Dermis microvascular lymphatic vessel endothelial cell (primary cell): ENCODE results near the gene COMT. TPM values are rescaled to one million over a fixed set of nuclear protein-coding genes. Genes with fewer than 3 reads are reported as not detected.

Experiments
- DNase-seq, 2 donors: peaks; one replicate each; pipeline versions ENCODE4 v3.0.0 to v3.0.0-alpha.2; 2010; ENCODE audit warnings: low read depth in 2 of 2
- total RNA-seq: library from RNA; depleted of rRNA; stranded (reverse); fragments of >200 nt; gene quantifications from 2 replicates; pipeline ENCODE4 v1.2.1, GENCODE V29; 2014

Gene COMT
- total RNA-seq, 1 donor from 2014 or later, result 253 TPM

DNA sequence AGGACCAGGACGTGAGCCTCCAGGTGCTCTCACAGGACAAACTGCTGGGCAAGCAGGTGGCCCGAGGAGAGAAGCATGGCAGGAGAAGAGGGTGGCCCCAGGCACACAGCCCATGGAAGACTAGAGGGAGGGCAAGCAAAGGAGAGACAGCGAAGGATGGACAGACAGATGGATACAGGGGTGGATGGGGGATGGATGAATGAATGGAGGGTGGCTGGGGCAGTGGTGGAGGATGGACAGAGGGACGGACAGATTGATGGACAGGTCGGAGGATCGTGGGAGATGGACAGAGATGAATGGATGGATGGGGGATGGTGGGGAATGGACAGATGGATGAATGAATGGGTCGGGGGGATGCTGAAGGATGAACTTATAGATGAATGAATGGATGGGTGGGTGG, 52.4 kb downstream of the COMT start:
- no peak for DNase-seq

DNA sequence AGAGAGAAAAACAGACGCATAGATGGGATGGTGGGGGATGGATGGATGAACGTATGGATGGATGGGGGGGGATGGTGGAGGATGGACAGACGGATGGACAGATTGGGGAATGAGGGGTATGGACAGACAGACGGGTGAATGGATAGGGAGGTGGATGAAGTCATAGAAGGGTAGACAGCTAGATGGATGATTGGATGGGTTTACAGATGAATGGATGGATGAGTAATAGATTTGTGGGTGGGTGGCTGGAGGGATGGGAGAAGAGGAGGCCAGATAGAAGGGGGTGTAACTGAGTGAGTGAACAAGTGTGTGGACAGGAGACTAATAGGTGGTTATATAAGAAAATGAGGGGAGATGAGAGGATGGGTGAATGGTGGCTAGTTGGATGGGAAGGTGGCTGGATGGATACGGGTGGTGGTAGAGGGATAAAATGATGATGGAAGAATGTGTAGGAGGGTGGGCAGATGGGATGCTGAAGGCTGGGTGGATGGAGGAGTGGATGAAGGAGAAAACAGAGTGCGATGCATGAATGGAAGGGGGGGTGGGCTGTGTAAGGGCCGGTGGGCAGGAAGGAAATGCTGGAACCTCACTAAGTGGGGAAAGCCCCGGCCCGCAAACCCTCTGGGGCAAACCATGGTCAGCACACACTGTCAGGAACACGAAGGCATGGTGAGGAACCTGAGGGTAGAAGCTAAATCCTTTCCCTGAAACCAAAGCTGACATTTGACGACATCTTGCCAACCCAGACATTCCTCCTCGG, 53.5 kb downstream of the COMT start:
- no peak for DNase-seq

DNA sequence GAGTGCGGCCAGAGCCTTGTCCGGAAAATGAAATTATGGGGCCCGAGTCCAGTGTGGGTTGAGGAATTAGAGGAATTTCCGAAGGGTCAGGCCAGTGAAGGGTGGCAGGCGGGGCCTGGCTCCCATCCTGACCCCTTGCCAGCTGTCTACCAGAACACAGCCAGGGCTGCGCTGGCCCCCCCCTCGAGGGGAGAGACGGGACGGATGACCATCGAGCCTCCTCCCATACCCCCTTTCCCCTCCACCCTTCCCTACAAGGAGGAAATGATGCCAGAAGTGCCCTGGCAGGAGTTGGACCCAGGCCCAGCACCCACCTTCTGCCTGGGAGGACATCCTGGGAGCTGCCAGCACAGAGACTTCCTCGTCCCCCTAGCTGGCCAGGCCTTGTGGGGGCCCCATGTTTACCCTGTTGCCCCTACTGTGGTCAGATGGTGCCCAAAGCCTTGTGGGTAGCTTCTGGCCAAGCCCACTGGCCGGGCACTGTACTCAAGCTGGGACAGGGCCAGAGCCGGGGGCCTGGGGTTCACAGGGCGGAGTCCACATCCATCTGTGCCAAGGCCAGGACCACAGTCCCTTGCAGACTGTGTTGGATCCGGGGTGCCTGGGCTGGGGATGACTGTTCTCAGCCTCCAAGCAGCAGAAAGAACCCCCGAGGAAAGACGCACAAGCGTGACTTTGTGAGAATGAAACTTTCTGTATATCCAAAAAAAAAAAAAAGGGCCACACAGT, 54.2 kb downstream of the COMT start:
- no peak for DNase-seq

DNA sequence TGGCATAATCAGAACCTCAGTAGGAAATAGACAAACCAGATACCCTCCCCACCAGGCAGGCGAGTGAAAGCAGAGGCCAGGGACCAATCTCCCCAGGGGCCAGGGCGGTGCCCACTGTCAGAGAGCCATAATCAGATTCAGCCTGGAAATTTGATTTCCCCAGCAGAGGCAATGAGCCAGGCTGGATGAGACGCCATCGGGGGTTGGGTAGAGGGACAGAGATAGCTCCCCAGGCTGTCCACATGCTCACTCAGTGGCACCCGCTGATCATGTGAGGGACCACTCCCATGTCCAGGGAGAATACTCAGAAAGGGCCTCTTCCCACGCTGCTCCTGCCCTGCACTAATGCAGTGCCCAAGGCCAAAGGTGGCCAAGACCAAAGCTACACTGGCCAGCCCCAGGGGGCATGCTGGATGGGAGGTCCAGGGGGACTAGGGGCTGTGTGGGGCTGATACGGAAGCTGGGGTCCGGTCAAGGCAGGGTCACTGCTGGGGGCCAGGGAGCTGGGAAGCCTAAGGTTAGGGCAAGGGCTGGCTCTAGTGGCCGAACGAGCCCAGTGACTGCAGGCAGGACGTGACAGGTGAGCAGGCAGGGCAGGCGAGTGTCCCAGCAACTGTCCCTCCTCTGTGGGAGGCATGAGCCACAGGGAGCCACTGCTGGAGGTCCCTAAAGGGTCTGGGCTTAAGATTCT, 55.3 kb downstream of the COMT start:
- no peak for DNase-seq

- no peak for DNase-seq
Observed at GRCh38 chr22:19997561-19998231, 56.1 kb downstream of the COMT start.

DNA sequence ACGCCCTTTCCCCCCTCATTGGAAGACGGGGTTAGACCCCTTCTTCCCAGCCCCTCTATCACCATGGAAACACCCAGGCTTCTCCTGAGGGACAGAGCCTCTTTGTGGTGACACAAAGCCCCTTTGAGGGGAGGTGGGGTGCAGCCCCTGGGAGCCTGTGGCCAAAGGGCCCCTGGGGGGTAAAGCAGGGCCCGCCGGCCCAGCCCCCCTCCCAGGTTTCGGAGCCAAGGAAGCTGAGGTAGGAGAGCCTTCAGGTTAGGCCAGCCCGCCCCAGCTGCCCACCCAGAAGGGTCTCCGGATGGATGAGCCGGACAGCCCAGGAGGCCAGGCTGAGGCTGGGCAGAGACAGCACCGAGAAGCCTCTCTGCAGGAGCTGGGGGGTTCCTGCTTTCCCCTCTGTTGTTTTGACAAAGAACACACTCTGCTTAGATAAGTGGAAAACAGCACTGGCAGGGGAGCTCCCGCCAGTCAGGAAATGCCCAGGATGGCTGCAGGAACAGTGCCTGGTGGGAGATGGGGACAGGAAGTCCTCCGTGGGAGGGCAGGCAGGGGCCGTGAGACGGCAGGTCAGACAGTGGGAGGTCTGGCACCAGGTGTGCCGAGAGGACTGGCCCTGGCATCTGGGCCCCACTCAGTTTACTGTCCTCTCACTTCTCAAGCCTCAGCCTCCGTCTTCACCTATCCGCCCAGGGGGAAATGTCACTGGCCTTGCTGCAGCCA, 56.8 kb downstream of the COMT start:
- DNase-seq, result peak in 1 of 2 donors; percentile 58

GRCh38 chr22:19998991-19999820, 57.6 kb downstream of the COMT start:
- no peak for DNase-seq

DNA sequence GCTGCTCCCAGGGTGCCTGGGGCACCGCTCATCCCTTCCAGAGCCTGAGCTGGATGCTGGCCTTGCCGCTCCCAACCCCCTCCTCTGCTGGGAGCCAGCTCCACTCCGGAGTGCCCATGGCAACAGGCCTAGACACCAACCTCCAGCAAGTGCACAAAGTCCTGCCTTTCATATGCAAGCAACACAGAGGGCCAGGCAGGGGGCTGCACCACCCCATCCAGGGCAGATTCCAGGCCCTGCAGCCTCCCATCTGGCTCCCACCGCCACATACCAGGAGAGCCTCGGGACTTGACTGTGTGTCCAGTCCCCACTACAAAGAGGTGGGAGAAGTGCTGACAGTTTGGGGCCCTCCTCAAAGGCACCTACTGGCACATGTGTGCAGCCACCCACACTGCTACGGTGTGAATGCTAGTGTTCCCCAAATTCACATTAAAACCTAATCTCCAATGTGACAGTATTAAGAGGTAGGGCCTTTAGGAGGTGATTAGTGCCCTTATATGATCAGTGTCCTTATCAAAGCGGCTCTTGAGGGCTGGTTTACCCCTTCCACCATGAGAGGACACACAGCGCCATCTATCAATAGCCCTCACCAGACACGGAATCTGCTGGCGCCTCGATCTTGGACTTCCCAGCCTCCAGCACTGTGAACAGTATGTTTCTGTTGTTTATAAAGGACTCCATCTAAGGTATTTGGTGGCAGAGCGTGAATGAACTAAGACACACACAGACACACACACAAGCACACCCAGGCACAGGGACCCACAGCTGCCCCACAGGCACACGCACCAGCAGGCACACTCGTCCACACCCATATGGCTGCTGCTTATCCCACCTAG, 58.9 kb downstream of the COMT start:
- DNase-seq, result peak in 1 of 2 donors; percentile 44

DNA sequence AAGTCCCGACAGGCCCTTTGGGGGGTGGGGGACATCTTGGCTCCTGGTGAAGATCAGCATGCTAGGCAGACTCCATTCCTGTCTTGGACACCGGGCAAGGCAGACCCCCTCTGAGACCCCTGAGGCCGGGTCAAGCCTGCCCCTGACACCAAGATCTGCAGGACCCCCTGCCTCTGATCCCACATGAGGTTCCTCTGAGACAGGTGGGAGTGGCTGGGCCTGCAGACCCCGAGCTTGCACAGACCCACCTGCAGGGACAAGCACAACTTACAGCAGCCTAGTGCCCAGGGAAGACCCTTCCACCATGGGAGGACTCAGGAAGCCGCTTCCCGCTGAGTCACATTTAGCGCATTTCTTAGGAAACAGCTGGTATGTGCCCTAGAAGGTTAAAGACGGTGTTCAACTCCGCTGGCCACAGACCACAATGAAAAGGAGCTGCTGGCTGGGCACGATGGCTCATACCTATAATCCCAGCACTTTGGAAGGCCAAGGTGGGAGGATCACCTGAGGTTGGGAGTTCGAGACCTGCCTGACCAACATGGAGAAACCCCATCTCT, 59.6 kb downstream of the COMT start:
- peak in 1 of 2 donors; percentile 95 for DNase-seq

GRCh38 chr22:20002128-20002527, 60.6 kb downstream of the COMT start:
- DNase-seq, result no peak

GRCh38 chr22:20002636-20003035, 61.1 kb downstream of the COMT start:
- DNase-seq, result peak in 1 of 2 donors; percentile 41

GRCh38 chr22:20003304-20003703, 61.7 kb downstream of the COMT start:
- no peak for DNase-seq

DNA sequence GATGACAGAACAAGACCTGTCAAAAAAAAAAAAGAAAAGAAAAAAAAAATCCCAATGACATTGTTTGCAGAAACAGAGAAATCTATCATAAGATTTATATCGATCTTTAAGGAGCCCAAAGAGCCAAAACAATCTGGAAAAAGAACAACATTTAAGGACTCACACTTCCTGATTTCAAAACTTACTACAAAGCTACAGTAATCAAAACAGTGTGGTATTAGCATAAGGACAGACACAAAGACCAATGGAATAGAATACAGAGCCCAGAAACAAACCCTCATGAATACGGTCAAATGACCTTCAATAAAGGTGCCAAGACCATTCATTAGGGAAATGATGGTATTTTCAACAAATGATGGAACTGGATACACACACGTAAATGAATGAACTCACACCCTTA, 62.9 kb downstream of the COMT start:
- no peak for DNase-seq

DNA sequence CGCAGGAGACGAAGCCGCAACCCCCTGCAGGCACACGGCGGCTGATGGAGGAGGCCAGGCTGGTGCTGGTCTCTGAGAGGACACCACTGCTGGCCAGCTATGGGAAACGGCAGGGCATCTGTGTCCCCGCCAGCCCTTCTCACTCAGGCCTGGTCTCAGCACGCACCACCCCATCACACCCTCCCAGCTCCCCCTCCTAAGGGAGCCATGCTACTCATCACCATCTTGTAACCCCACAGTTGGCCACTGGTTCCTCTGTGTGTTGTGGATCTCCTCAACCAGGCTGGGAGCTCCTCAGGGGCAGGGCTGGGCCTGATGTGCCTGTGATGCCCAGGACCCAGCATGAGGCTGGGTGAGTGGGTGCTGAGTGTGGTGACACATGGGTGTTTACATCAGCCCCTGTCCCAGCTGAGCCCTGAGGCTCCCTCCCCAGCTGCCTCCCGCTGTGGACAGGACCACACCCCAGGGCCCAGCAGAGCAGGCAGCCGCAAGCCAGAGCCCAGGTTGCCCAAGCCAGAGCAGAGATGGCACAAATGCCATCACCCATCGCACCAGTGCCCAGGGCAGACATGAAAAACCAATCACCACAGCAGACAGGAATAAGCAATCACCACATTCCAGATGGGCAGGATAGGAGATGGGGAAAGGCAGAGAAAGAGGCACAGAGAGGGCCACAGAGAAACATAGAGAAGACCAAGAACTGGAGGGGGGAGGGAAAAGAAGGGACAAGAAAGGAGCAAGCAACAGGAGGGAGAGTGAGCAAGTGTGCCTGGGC, 66.8 kb downstream of the COMT start:
- no peak for DNase-seq

DNA sequence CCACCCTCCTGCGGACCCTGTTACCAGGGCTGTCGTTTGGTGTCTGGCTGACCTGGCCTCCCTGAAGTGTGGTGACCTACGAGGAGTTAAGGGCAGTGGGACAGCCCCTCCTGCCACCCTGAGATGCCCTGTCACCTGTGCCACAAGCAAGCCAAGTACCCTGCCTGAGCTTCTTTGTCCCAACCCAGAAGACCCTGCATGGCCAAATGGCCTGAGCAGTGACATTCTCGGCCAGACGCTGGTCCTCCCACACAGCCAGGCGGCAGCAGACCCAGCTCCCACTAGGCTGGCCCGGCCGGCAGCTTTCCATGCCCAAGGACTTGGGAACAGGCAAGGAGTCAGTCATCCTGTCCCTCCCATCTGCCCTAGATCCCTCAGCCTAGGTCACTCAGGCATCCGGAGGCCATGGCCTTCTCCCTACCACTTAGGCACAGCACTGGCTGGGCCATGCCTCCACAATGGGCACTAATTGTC, 67.5 kb downstream of the COMT start:
- no peak for DNase-seq

DNA sequence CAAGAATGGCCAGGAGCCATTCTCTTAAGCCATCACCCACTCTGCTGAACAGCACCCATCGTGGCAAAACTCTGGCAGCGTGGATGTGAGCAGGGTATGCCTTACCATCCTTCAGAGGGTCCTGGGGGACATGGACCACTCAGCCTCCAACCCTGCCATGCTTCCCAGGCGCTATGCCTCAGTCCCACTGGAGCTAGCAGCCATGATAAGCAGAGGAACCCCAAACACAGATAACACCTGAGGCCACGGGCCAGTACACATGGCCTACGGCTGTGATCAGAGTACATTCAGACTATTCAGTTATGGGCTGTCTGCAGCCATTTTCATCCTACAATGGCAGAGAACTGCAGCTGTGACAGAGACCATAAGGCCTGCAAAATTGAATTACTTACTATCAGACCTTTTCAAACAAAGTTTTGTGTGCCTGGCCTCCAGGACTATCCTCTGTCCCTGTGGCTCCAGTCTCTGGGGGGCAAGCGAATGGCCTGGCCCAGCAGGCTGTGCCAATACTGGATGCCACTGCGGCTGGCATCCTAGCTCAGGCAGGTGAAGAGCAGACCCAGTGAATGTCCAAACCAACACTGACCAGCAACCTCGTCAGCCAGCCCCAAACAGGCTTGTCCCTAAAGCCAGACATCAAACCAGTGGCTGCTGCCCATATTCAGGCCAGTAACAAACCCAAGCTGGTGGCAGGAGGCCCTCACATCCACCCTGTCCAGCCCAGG, 68.2 kb downstream of the COMT start:
- DNase-seq, result no peak

DNA sequence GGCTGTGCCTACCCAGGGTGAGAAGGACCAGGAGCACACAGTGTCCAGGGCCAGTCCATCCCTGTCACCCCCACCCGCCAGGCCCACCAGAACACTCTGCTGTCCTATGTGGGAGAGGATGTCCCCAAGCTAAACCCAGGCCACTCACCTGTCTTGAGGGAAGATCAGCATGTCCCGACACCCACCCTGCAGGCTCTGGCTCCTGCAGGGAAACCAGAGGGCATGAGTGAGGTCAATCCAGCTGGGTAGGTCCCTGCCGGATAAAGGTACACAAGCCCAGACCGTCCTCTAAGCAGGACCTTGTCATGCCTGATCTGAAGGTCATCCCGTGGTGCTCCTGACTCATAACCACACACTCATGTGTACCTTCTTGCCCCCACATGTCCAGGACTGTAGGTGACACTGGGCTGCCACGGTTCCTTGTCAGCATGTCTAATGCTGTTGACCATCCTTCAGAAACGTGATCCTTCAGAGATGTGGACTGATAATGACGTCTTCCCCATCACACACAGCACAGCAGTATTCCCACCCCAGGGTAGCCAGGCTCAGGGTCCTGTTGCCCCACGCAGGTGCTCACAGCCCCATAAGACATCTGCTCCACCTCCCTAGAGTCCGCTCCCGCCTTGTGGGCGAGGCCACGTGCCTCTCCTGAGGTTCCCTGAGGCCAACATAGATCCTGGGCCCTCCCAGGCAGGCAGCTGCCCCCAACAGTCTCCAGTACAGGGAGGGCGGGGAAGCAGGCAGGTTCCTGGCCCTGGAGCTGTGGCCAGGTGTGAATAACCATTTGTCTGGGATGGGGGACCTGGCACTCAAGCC, 68.9 kb downstream of the COMT start:
- DNase-seq, result no peak
